ENCODE measurements around the gene RFXAP.

Gene RFXAP

GRCh38 chr13:36817996-36818803 lies 822 bp upstream of the RFXAP start:
- FAIRE-seq: no peak

DNA sequence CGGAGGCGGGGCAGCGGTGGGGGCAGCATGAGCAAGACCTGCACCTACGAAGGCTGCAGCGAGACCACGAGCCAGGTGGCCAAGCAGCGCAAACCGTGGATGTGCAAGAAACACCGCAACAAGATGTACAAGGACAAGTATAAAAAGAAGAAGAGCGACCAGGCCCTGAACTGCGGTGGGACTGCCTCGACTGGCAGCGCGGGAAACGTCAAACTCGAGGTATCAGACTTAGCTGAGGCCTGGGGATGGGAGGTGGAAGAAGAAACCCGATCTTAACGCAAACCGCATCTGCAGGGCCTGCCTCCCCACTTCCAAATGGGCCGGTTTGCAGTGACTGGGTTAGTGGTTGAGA lies 693 bp downstream of the RFXAP start:
- no peak for FAIRE-seq

DNA sequence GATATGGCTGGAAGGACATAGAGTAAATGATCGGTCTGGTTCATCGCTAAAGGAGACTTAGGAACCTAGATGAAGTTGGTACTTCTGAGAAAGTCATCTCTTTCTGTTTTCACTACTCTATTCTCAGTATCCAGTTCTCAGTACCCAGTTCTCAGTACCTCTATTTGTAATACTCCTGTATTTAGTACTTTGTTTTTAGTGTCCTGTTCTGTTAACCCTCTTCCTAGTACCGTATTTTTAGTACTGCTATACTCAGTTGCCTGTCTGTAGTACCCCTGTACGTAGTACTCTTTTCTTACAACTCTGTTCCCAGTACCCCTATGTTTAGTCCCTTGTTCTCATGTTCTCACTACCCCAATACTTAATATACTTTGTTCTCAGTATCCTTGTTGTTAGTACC lies 1.2 kb downstream of the RFXAP start:
- FAIRE-seq: no peak

DNA sequence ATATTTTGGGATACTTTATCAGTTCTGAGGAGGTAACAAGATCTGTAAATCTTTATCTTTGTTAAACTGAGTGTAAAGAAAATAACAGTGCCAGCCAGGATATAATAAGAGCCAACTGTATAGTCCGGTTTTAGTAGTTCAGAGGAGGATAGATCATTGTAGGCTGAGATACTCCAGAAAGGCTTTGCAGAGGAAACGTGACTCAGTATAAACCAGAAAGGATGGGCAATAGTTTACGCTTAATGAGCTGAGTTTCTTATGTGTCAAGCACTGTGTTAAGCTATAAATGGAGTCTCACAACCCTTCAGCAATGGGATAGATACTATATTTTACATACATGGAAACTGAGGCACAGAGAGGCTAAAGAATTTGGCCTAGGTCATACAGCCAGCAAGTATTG lies 3.8 kb downstream of the RFXAP start:
- FAIRE-seq: no peak

DNA sequence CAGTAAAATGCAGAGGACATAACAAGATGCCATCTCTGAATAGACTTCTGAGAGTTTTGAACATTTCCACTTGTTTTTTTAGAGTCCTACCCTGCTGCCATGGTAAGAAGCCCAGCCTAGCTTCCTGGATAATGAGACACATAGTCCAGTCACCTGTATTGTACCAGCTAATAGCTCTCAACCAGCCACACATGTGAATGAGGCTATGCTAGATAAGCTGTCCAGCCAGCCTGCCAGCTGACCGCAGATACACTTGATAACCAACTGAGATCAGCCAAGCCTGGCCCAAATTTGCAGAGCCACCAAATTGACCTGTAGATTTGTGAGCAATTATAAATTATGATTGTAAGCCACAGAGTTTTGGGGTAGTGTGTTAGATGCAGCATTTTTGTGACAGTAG lies 10.7 kb downstream of the RFXAP start:
- FAIRE-seq: no peak

GRCh38 chr13:36831291-36831690 lies 12.3 kb downstream of the RFXAP start:
- no peak for FAIRE-seq

- no peak for FAIRE-seq
These were observed 15.3 kb downstream of the RFXAP start for GRCh38 chr13:36834299-36834698.

DNA sequence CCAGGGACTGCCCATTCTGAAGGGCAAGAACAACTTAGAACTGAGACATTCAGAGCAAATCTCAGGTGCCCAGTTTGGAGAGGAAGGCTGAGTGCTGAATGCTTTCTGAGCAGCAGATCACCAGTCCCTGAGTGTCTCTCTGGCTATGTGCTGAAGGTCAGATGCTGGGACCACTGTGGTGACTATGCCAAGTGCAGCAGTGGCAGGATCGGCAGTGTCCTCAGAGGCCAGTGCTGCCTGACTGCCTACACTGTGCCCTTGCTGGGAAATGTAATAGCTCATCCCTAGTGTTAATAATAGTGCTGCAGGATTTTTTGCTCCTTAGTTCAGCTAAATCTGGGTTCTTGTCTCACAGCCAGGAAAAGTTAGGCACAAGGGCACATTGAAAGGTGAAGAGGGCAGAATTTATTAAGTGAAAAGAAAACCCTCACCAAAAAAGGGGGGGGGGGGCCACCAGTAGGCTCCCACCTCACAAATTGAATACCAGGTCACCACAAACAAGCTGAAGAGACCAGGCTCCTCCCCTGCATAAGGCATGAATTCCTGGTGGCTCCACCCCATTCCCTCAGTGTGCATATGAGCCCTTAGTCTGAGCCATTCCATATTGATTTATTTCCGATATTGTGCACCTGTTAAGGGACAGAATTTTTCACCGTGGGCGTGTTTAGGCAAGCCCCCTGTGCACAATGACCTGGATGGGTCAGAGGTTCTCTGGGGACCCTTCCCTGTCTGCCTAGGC lies 18.5 kb downstream of the RFXAP start:
- no peak for FAIRE-seq

DNA sequence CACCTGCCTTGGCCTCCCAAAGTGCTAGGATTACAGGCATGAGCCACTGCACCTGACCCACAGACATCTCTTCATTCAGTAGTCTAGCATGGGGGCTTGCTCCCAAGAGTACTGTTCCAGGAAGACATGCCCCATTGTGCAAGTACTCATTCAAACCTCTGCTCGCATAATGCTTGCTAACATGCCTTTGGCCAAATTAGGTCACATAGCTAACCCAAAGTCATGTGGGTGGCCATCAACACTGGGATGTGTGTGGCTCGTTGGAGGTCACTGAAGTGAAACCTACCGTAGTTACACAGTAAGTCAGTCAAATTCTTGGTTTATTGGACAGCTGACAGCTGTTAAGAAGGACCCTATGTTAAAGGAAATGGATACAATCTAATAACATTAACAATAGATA lies 20.3 kb downstream of the RFXAP start:
- no peak for FAIRE-seq

DNA sequence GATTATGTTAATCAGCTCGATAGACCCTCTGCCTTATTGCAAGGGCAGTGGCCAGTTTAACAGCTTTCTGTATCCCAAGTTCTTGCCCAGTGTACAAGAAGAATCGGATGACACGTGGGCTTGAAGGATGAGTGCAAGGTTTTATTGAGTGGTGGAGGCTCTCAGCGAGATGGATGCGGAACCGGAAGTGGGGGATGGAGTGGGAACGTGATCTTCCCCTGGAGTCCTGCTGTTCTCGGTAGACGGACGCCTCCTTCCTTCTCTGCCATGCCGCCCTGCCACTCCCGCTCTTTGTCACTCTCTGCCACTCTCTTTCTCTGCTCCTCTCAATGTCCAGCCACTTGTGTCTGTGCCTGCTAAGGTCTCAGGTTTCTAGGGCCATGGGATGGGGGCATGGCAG lies 21.0 kb downstream of the RFXAP start:
- FAIRE-seq: no peak

GRCh38 chr13:36840718-36841250 lies 21.8 kb downstream of the RFXAP start:
- no peak for FAIRE-seq

DNA sequence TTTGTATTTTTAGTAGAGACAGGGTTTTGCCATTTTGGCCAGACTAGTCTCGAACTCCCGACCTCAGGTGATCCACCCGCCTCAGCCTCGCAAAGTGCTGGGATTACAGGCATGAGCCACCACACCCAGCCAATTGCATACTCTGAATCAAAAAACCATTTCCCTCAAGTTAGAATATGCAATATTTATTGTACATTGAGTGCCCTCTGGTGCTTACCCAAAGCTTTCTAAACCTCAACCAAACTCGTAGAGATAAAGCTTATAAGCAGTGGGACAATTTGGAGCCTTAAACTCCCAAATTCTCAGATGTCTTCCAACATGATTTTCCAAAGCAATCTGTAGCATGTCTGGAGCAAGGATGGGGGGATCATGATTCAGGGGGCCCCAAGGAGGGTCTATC lies 22.4 kb downstream of the RFXAP start:
- no peak for FAIRE-seq

DNA sequence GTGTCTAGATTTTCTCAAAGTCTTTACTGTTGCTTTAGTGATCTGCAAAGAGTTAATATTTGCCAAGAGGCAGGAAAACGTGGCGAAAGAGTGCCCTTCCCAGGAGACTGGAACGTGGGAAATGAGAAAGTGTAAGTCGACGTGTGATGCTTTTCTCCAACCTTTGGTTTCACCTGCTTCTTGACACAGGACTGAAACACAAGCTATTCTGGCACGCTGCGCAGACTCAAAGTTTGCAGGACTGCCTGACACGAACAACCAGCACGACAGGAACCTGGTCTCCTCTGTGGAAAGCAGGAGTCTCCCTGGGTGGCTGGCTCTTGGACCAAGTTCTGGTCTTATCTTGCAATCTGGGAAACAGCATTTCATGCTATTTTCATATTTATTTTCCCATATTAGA lies 28.6 kb downstream of the RFXAP start:
- no peak for FAIRE-seq

GRCh38 chr13:36848199-36848982 lies 29.4 kb downstream of the RFXAP start:
- no peak for FAIRE-seq

DNA sequence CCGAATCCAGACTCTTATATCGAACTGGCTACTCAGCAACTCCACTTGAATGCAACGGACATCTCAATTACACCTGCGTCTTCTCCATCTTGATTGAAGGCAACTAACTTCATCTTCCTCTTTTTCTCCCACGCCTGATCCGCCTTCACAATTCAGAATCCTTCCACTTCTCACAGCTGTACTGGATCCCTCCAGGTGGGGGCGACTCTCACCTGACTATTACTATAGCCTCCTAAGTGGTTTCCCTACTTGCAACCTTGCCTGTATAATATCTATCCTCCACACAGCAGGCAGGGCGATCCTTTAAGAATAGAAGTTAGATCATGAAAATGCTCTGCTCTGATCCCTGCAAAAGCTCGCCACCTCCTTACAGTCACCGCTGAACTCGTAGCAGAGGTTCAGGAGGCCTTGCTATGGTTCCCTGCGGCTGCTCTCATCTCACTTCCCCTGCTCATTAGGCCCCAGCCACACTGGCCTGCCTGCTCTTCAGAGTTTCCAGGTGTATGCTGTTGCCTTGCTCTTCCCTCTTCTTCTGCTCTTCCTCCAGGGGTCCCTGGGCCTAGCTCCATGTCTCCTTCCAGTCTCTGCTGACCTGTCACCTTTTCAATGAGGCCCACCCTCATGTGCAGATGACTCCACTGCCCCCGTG lies 31.9 kb downstream of the RFXAP start:
- no peak for FAIRE-seq

DNA sequence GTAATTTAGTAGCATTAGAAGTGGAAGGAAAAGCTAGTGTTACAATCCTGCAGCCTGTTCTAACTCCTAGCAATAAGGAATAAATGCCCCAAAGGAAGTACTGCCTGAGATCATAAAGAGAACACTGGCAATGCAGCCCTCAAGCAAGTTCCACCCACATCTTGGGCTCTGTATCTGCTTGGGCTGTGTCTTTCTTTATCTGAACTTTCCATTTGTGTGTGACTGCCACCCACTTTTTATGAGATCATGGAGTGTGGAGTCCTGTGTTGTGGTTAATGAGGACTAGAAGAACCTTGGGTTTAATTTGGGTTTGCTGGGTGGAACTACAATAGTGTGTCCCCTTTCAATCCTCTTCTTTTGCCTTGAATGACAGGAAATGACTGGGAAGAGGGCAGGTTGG lies 38.2 kb downstream of the RFXAP start:
- FAIRE-seq: no peak

DNA sequence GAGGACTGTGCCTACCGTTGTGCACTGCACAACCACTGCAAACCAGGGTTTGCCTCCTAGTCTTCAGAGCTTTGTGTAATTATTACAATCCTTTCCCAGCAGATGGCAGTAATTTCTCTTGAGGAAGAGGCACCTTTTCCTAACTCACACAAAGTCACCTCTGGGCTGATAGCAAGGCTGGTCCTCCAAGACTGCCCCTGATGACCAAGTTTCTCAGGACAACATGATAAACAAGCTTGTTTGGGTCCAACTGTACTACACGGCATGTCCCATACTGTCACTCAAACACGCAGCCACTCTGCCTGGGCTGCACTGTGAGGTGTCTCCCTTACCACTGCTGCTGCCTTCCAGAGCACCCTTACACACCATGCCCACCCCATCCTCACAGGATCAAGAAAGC lies 39.3 kb downstream of the RFXAP start:
- peak; percentile 56 for FAIRE-seq

DNA sequence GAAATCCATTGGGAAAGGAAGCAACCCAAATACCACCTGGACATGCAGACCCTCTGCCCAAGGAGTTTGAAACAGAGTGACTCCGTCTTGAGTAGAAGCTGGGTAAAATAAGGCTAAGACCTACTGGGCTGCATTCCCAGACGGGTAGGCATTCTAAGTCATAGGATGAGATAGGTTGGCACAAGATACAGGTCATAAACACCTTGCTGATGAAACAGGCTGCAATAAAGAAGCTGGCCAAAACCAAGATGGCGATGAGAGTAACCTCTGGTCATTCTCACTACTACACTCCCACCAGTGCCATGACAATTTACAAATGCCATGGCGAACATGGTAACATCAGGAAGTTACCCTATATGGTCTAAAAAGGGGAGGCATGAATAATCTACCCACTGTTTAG lies 40.2 kb downstream of the RFXAP start:
- no peak for FAIRE-seq

- FAIRE-seq: no peak
These were observed 43.1 kb downstream of the RFXAP start for GRCh38 chr13:36862002-36862685.

DNA sequence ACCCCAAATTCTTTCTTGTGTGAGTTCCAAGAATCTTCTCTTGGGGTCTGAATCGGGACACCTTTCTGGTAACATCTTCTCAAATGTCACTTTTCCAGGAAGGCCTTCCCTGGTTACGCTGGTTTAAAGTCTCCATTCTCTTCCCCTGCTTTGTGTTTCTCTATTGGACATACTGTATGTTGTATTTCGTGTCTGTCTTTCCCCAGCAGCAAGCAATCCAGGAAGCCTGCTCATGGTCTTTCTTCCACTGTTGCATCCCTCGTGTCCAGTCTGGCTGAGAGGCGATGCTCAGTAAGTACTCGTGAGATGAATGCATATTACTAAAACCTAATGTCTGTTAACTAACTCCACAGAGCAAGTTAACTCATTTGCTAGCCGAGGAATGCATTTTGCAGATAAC lies 43.7 kb downstream of the RFXAP start:
- no peak for FAIRE-seq

- FAIRE-seq: no peak
These were observed 46.2 kb downstream of the RFXAP start for GRCh38 chr13:36865265-36865664.

GRCh38 chr13:36866232-36866631 lies 47.2 kb downstream of the RFXAP start:
- FAIRE-seq: no peak

Data from G401.6 (cell line).